ENCODE data around the gene NAALAD2. TPM values are rescaled to one million over a fixed set of nuclear protein-coding genes. Genes with fewer than 3 reads are reported as not detected.
A peak's percentile ranks its signal among the peaks of the same experiment; 100 is the strongest.
"Not testable (repeated sequence)": the region's sequence is repeated elsewhere in the genome, so short reads cannot be mapped to it uniquely, and the experiment has no call there.

NAALAD2 gene
- not detected for total RNA-seq

DNA sequence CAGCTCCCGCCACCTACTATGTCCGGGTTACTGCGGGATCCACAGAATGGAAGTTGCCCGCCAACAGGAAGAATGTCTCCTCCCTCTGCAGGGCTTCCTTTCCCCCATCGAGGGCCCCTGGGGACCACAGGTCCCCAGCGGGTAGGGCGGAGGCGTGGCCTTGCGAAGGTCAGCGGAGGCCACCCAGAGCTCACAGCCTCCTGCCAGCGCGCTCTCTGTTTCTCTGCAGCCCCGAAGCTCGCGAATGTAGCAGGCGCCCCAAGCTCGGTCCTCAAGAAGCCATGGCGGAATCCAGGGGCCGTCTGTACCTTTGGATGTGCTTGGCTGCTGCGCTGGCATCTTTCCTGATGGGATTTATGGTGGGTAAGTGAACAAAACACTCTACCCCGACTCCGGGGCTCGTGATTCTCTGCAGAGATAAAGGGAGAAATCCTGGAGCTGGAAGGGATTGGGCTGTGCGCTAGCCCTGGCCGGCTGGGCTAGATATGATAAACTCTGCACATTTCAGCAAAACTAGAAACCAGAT lies at the start of gene NAALAD2:
TSS of gene NAALAD2 (plus strand) at position 186 of the 526 bp plus-strand sequence. CDS start at position 282, 96 bp downstream.
- Mint-ChIP-seq H3K36me3 (peaks cover 0 to 12% of the 10 kb centered on the region in 2 donors), H3K27ac (no peak within 1 kb of the TSS), H3K9me3 (no peaks in the 10 kb centered on the region)
- peak in 1 of 2 donors; percentile 37 for ATAC-seq
- peak in 1 of 2 donors; percentile 2 for DNase-seq (ENCODE audit: low spot score in 2 of 2)

GRCh38 chr11:90085650-90086049 lies 48.8 kb upstream of the NAALAD2 start, which contains the start of gene UBTFL1:
TSS of gene UBTFL1 (plus strand) at chr11:90085950. CDS start at chr11:90085950, 0 bp downstream.
- not testable (repeated sequence) for H3K9me3 Mint-ChIP-seq; DNase-seq (ENCODE audit: low spot score in 2 of 2); H3K27ac Mint-ChIP-seq; H3K36me3 Mint-ChIP-seq; ATAC-seq

DNA sequence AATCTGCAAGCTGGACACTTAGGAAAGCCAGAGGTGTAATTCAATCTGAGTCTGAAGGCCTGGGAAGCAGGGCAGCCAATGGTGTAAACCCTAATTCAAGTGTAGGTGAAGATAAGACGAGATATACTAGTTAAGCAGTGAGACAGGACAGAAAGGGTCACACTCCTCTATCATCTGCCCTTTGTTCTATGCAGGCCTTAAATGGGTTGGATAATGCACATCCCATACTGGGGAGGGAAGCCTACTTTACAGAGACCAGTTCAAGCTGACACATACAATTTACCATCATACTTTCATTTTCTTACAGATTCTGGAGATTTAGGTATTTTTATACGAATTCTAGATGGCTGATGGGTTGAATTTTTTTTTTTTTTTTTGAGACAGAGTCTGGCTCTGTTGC lies 45.7 kb upstream of the NAALAD2 start:
- not testable (repeated sequence) for H3K36me3 Mint-ChIP-seq; DNase-seq (ENCODE audit: low spot score in 2 of 2); H3K27ac Mint-ChIP-seq; H3K9me3 Mint-ChIP-seq; ATAC-seq

- not testable (repeated sequence) for H3K9me3 Mint-ChIP-seq; H3K27ac Mint-ChIP-seq; ATAC-seq; H3K36me3 Mint-ChIP-seq; DNase-seq (ENCODE audit: low spot score in 2 of 2)
Measured at GRCh38 chr11:90095230-90095924, 39.1 kb upstream of the NAALAD2 start.

DNA sequence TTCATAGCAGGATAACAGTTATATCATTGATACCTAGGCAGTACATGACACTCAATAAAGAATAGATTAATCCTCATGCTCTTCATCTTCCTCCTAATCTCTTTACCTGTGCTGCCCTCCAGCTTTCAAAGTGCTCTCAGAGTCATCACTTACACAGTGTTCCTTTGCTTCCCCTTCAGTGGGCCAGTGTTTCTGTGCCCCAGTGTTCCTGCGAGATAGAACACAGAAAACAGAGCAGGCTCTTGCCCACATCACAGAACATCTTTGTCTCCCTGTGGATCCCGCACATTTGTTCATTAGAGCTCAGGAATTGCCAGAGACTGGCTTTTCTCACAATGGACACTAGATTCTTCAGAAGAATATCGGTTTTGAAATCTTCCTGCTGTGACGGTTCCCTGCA lies 36.2 kb upstream of the NAALAD2 start:
- H3K9me3 Mint-ChIP-seq; ATAC-seq; H3K36me3 Mint-ChIP-seq; DNase-seq (ENCODE audit: low spot score in 2 of 2); H3K27ac Mint-ChIP-seq: not testable (repeated sequence)

DNA sequence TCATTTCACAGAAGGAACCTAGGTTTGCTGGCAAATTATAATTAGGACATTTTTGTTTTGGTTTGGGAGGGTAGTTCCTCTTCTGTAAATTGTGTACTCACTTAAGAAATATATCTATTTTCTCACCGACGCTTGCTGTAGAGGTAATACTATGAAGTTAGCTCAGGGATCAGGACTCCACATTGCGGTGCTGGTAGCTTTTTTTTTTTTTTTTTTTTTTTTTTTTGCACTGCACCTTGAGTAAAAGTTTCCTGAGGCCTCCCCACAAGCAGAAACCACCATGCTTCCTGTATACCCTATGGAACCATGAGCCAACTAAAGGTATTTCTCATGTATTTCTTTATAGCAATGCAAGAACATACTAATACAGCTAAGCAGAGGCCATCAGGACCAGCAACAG lies 34.0 kb upstream of the NAALAD2 start:
- DNase-seq (ENCODE audit: low spot score in 2 of 2) = no peak

GRCh38 chr11:90113541-90113940 lies 20.9 kb upstream of the NAALAD2 start:
- DNase-seq (ENCODE audit: low spot score in 2 of 2) (no peak), ATAC-seq (no peak)
- no peaks in the 10 kb centered on the region for H3K36me3 Mint-ChIP-seq
- H3K27ac Mint-ChIP-seq = no peak overlapping the region
- H3K9me3 Mint-ChIP-seq = no peaks in the 10 kb centered on the region

More for the DNA sequence above, 34.0 kb upstream of the NAALAD2 start:
- no peak overlapping the region for H3K27ac Mint-ChIP-seq
- peak in 1 of 2 donors; percentile 35 for ATAC-seq
- H3K36me3 Mint-ChIP-seq = no peaks in the 10 kb centered on the region
- no peaks in the 10 kb centered on the region for H3K9me3 Mint-ChIP-seq

GRCh38 chr11:90120191-90120590 lies 14.3 kb upstream of the NAALAD2 start:
- H3K36me3 Mint-ChIP-seq = no peaks in the 10 kb centered on the region
- DNase-seq (ENCODE audit: low spot score in 2 of 2) (no peak), ATAC-seq (no peak)
- no peaks in the 10 kb centered on the region for H3K9me3 Mint-ChIP-seq
- H3K27ac Mint-ChIP-seq = no peak overlapping the region

- DNase-seq (ENCODE audit: low spot score in 2 of 2) = no peak
- ATAC-seq = no peak
- Mint-ChIP-seq H3K36me3 (no peaks in the 10 kb centered on the region), H3K27ac (no peak overlapping the region), H3K9me3 (no peaks in the 10 kb centered on the region)
Measured at GRCh38 chr11:90124371-90124770, 10.1 kb upstream of the NAALAD2 start.

DNA sequence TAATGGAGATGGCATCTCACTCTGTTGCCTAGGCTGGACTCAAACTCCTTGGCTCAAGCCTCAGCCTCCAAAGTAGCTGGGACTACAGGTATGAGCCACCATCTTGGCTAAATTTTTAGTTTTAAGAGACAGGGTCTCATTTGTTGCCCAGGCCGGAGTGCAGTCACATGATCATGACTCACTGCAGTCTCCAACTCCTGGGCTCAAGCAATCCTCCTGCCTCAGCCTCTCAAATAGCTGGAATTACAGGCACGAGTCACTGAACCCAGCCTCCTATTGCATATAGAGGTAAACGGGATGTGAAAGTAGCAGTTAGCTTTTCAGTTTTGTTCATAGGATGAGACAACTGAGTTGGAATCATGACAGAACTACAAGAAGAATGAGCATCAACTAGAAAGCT lies 9.5 kb upstream of the NAALAD2 start:
- ATAC-seq (no peak), DNase-seq (ENCODE audit: low spot score in 2 of 2) (no peak)
- Mint-ChIP-seq H3K27ac (no peak overlapping the region), H3K36me3 (no peaks in the 10 kb centered on the region), H3K9me3 (no peaks in the 10 kb centered on the region)

DNA sequence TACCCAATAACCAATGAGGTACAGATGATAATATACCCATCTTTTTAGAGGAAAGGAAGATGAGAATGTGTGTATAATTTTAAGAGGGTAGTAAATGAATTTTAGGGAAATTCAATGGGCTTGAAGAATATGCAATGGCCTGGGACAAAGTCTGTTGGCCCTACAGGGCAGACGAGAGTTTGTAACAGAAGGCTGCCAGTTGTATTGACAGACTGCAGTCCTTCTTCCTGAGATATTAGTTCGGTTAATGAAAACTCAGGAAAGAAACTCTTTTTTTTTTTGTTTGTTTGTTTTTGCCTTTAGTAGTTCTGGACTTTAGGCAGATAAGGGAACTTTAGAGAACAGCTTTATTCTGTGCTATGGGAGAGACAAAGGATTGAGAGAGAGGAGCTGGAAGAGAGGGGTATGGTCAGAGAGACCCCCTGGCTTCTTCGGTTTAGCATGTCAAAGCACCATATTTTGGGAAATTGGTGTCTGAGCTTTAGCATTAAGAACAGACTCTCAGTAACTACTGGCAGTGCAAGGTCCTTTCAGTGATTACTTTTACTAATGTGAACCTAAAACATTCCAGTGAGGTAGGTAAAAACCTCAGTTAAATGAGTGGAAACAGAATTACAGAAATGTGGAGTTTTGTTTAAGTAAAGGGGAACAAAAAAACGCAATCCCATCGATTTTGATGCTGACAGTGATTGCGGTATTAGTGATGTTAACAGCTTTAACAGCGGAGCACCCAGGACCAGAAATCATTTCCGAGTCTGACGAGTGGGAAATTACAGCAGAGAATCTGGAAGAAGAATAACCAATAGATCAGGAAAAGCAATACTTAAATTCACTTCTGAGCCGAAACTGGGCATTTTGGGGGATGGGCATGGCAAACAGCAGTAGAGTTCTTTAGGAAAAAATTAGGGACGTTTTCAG lies 644 bp upstream of the NAALAD2 start:
- no peak overlapping the region for H3K27ac Mint-ChIP-seq
- no peak for DNase-seq (ENCODE audit: low spot score in 2 of 2)
- H3K36me3 Mint-ChIP-seq = peaks cover 0 to 12% of the 10 kb centered on the region in 2 donors
- no peaks in the 10 kb centered on the region for H3K9me3 Mint-ChIP-seq
- no peak for ATAC-seq

- ATAC-seq (no peak), DNase-seq (ENCODE audit: low spot score in 2 of 2) (no peak)
- Mint-ChIP-seq H3K9me3 (no peaks in the 10 kb centered on the region), H3K27ac (no peak overlapping the region), H3K36me3 (peaks cover 0 to 12% of the 10 kb centered on the region in 2 donors)
Measured at GRCh38 chr11:90135016-90135415, 553 bp downstream of the NAALAD2 start.

GRCh38 chr11:90148900-90149299 lies 14.4 kb downstream of the NAALAD2 start:
- ATAC-seq = no peak
- no peak for DNase-seq (ENCODE audit: low spot score in 2 of 2)
- Mint-ChIP-seq H3K27ac (no peak overlapping the region), H3K9me3 (no peaks in the 10 kb centered on the region), H3K36me3 (no peaks in the 10 kb centered on the region)

GRCh38 chr11:90166982-90167573 lies 32.6 kb downstream of the NAALAD2 start:
- not testable (repeated sequence) for ATAC-seq

DNA sequence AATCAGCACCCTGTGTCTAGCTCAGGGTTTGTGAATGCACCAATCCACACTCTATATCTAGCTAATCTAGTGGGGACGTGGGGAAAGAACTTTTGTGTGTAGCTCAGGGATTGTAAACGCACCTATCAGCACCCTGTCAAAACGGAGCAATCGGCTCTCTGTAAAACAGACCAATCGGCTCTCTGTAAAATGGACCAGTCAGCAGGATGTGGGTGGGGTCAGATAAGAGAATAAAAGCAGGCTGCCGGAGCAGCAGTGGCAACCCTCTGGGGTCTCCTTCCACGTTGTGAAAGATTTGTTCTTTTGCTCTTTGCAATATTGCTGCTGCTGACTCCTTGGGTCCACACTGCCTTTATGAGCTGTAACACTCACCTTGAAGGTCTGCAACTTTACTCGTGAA lies 33.2 kb downstream of the NAALAD2 start:
- DNase-seq (ENCODE audit: low spot score in 2 of 2); H3K27ac Mint-ChIP-seq; H3K36me3 Mint-ChIP-seq; H3K9me3 Mint-ChIP-seq; ATAC-seq: not testable (repeated sequence)

More at GRCh38 chr11:90166982-90167573, 32.6 kb downstream of the NAALAD2 start:
- H3K27ac Mint-ChIP-seq; H3K36me3 Mint-ChIP-seq; DNase-seq (ENCODE audit: low spot score in 2 of 2); H3K9me3 Mint-ChIP-seq: not testable (repeated sequence)

GRCh38 chr11:90168571-90168970 lies 34.1 kb downstream of the NAALAD2 start:
- no peak for ATAC-seq
- no peaks in the 10 kb centered on the region for H3K36me3 Mint-ChIP-seq
- H3K27ac Mint-ChIP-seq = no peak overlapping the region
- H3K9me3 Mint-ChIP-seq = no peaks in the 10 kb centered on the region
- no peak for DNase-seq (ENCODE audit: low spot score in 2 of 2)

- no peaks in the 10 kb centered on the region for H3K9me3 Mint-ChIP-seq
- DNase-seq (ENCODE audit: low spot score in 2 of 2) (no peak), ATAC-seq (no peak)
- H3K27ac Mint-ChIP-seq = no peak overlapping the region
- no peaks in the 10 kb centered on the region for H3K36me3 Mint-ChIP-seq
Measured at GRCh38 chr11:90171359-90171758, 36.9 kb downstream of the NAALAD2 start.

All from activated naive CD4-positive, alpha-beta T cell treated with anti-CD3 and anti-CD28 coated beads, Interleukin-2, amount 50 U/mL, for 72 hours (primary cell).